ENCODE data around the gene CRELD2. TPM values are rescaled to one million over a fixed set of nuclear protein-coding genes. Genes with fewer than 3 reads are reported as not detected.

CRELD2 gene
- total and polyA plus RNA-seq, 2 of the 13 experiments (the other 11 are each of a cell fraction or from before 2014, with no cell fraction given): 17.2 to 44.7 TPM

- no peak for TF ChIP-seq MXD3 (CRISPR knock-in tag; IDR thresholded peaks at IDR 0.05)
- no peak for TF ChIP-seq PBX2 (CRISPR knock-in tag; IDR thresholded peaks at IDR 0.05)
- TF ChIP-seq ZBTB38 (CRISPR knock-in tag; IDR thresholded peaks at IDR 0.05): no peak
- no peak for TF ChIP-seq SNAPC5 (CRISPR knock-in tag; IDR thresholded peaks at IDR 0.05; ENCODE audit: borderline replicate concordance)
- TF ChIP-seq GPN1 (CRISPR knock-in tag; IDR thresholded peaks at IDR 0.05; ENCODE audit: borderline replicate concordance): no peak
- TF ChIP-seq ZBTB2 (CRISPR knock-in tag; IDR thresholded peaks at IDR 0.05; ENCODE audit: low read depth): peak; percentile 22; the same call in 1 of the 2 replicates
- TF ChIP-seq ZNF407 (CRISPR knock-in tag; IDR thresholded peaks at IDR 0.05; ENCODE audit: not compliant biosample characterization): peak; percentile 78
- no peak for TF ChIP-seq ZNF704 (CRISPR knock-in tag; IDR thresholded peaks at IDR 0.05; ENCODE audit: borderline replicate concordance)
- TF ChIP-seq TCF12 (IDR thresholded peaks at IDR 0.05): no peak
- TF ChIP-seq TCF12 (CRISPR knock-in tag; IDR thresholded peaks at IDR 0.05): no peak
- TF ChIP-seq RAD21 (CRISPR knock-in tag; IDR thresholded peaks at IDR 0.05): peak; percentile 58
- TF ChIP-seq ZNF839 (CRISPR knock-in tag; IDR thresholded peaks at IDR 0.05; ENCODE audit: borderline replicate concordance): no peak
- TF ChIP-seq ARHGAP35 (CRISPR knock-in tag; IDR thresholded peaks at IDR 0.05; ENCODE audit: borderline replicate concordance): no peak
- no peak for TF ChIP-seq ZNF496 (CRISPR knock-in tag; IDR thresholded peaks at IDR 0.05; ENCODE audit: insufficient replicate concordance)
- TF ChIP-seq NR0B2 (CRISPR knock-in tag; IDR thresholded peaks at IDR 0.05): no peak; the same call in 1 of the 2 replicates
These were observed 41.3 kb downstream of the CRELD2 start (continued) for GRCh38 chr22:49959782-49960158.

Data from HepG2 (cell line).